HG03575 (cell line): Measurements from ENCODE around the gene EEF1AKMT1.

ENCODE experiments used
- ATAC-seq: cut with Tn5 transposase; IDR thresholded peaks from one replicate; pipeline ENCODE4 v1.9.1; 2021; ENCODE audit not compliant: unreplicated experiment, insufficient number of reproducible peaks, low FRiP score; ENCODE audit errors: extremely low read depth

Gene EEF1AKMT1, protein sequence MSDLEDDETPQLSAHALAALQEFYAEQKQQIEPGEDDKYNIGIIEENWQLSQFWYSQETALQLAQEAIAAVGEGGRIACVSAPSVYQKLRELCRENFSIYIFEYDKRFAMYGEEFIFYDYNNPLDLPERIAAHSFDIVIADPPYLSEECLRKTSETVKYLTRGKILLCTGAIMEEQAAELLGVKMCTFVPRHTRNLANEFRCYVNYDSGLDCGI

GRCh38 chr13:20773194-20774080 is at the start of gene EEF1AKMT1:
Gene EEF1AKMT1, minus strand, starts transcription at chr13:20773961. Its CDS starts 16,363 bp downstream, at chr13:20757598.
- no peak for ATAC-seq

DNA sequence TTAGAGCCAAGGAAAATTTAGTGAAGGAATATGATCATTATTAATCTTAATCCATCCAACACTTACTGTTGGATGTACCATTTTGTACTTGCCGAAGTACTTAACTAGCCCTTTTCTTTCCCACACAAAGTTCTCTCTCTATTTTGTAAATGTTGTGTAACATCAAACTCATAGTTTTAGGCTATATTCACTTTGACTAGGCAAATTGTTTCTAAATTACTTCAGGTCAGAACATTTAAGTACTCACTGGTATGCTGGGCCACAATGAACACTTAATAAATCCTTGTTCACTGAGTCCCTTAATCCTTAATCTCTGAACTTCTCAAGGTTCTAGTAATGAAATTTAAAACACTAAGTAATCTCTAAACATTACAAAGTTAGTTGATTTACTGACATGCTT is 49.3 kb upstream of the EEF1AKMT1 start:
- ATAC-seq = no peak

DNA sequence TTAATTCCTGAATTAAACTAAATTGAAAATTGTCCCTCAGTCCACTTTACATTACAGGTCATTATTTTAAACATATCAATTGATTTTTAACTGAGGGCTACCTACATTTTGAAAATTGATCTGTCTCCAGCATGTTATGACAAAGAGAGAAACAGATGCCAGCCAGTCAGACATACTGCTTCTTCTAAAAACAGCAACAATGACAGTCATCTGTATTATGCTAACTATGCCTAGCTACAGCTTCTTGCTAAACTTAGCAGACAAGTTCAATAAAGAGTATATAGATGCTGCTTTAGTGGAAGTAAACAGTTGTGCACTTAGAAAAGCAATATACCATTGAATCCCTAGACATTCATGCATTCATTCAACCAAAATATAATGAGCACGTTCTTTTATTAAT is 48.6 kb upstream of the EEF1AKMT1 start:
- ATAC-seq = no peak

DNA sequence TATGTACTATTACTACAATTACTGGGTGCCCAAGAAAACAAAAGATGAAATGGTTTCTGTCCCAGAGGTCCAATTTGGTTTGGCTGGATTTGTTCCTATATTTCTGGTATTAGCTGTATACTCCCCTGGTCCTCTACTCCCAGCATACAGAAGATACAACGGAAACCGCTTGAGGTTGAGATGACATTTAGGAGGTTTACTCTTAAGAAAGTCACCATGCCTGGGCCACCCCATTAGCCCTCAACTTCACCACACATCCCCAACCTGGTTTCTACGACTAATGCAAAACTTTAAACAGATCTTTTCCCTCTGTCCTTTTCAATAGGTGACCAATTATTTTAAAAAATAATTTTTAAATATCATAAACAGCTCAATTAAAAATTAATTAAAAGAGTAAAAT is 46.0 kb upstream of the EEF1AKMT1 start:
- ATAC-seq = no peak

- no peak for ATAC-seq
These were observed 41.7 kb upstream of the EEF1AKMT1 start for GRCh38 chr13:20815464-20815863.

GRCh38 chr13:20814224-20814910 is 40.6 kb upstream of the EEF1AKMT1 start:
- no peak for ATAC-seq

DNA sequence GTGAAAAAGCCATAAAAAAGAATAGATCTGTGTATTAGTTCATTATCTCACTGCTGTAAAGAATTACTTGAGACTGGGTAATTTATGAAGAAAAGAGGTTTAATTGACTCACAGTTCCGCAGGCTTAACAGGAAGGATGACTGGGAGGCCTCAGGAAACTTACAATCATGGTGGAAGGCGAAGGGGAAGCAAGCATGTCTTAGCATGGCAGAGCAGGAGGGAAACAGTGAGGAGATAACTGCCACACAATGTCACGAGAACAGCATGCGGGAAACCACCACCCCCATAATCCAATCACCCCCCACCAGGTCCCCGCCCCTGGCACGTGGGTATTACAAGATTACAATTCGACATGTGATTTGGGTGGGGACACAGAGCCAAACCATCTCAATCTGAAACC is 39.1 kb upstream of the EEF1AKMT1 start:
- no peak for ATAC-seq

GRCh38 chr13:20810808-20811207 is 37.0 kb upstream of the EEF1AKMT1 start:
- no peak for ATAC-seq

DNA sequence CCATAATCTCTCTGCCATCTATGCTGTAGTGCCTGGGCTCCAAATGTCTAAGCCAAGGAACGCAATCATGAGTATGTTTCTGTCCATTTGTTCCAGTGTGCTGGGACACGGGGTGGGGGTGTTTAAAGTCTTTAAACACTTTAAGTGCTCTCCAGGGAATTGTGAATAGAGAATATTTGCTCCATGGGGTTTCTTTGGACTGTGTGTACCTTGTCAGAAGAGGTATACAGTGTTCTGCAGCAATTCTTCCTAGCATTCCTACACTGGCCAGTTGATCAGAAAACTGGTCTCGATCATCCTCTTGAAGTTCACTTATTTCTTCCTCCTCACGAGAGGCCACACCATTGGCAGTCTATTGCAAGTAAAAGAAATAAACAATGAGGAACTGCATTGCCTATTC is 35.1 kb upstream of the EEF1AKMT1 start:
- no peak for ATAC-seq

DNA sequence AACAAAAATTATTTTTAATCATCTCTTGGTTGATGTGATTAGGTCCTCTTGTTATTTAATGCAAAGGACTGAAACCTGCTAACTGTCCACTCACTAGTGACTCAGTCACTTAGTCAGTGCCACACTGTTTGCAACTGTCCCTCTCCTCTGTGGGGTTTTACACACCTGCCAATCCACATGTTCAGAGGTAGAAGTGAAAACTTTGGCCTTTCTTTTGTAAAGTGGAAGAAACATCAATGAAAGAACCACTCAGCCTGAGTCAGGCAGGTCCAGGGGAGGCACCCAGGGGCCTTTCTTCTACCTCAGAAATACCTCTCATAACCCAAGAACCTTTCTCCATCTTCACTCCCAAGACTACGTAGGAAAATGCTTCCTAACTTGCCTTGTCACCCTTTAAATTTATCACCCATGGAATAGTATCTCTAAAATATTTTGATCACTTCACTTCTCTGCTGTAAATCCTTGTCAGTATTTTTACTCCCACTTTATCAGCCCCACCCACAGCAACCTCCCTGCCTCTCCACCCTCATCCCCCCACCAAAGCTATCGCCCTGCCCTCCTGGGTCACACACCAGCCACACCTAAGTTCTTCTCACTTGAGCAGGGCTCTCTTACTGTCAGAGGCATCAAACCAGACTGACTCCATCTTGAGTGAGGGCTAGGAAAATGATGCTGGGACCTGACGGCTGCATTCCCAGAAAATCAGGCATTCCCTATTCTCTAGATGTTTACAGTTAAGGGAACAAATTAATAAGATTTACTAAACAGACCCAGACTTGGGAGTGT is 29.6 kb upstream of the EEF1AKMT1 start:
- ATAC-seq = no peak

GRCh38 chr13:20801707-20802106 is 27.9 kb upstream of the EEF1AKMT1 start:
- no peak for ATAC-seq

GRCh38 chr13:20799726-20800416 is 26.1 kb upstream of the EEF1AKMT1 start:
- no peak for ATAC-seq

DNA sequence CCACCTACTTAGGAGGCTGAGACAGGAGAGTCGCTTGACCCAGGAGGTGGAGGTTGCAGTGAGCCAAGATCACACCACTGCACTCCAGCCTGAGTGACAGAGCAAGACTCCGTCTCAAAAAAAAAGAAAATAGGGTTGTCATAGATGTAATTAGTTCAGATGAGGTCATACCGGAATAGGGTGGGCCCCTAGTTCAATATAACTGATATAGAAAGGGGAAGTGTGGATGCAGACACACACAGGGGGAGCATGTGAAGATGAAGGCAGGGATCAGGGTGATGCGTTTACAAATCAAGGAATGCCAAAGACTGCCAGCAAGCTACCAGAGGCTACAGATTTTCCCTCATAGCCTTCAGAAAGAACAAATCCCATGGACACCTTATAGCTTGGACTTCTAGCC is 24.3 kb upstream of the EEF1AKMT1 start:
- no peak for ATAC-seq

DNA sequence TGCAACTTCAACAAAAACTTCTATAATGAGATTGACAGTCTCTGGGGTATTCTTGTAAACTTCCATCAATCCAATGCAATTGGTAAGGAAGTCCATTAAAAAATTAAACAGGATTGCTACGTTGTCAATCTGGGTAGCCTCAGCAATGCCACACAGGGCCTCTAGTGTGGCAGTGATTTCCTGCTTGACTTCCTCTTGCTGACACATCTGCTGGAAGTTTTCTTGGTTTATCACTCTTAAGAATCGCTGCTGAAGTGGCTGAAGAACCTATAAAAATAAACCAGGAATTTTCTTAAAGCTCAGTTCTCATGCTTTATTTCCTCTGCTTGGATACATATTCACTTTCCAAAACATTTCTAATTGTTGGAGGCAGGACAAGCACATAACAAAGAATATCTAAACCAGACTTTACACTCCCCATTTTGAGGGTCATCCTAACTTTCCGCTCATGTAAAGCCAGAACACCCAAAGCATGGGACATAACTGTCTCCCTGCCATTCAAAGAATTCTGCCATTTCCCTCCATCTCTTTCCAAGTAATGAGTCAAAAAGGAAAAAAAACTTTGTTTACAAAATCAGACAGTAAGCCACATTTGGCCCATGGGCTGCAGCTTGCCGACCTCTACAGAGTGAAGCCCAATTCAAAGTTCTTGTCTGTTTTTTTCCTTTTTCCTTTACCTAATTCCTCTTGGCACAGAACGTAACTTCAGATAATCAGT is 23.2 kb upstream of the EEF1AKMT1 start:
- no peak for ATAC-seq

DNA sequence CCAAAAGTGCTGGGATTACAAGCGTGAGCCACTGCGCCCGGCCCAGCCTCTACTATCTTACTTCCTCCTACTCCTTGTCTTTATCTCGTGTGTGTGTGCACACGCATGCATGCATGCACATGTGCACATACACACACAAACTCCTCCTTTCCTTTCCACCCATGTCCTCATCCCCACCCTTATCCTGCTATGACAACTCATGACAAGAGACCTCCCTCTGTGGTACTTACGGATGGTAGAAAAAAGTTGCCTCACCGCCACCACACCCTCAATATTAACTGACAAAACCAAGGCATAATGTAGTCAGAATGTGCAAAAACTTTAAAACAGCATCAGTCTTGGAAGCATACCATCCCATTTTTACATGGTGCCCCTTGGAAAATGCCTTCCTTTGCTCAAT is 15.9 kb upstream of the EEF1AKMT1 start:
- ATAC-seq = no peak

DNA sequence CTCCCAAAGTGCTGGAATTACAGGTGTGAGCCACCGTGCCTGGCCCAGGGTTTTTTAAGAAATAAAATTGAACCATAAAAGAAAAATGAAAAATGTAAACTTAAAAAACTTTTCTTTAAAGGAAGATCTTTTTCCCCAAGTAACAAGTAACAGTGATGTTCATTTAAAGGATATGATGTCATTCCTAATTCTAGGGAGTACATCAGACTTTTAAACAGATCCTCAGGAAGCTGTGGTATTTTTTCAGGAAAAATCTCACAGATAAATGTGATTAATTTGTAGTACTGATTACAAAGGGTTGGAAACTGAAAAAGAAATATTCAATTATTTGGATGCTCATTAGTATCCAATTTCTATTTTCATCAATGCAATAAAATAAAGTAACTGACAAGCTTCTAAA is 14.6 kb upstream of the EEF1AKMT1 start:
- ATAC-seq = no peak

GRCh38 chr13:20787180-20787579 is 13.4 kb upstream of the EEF1AKMT1 start:
- ATAC-seq = no peak

DNA sequence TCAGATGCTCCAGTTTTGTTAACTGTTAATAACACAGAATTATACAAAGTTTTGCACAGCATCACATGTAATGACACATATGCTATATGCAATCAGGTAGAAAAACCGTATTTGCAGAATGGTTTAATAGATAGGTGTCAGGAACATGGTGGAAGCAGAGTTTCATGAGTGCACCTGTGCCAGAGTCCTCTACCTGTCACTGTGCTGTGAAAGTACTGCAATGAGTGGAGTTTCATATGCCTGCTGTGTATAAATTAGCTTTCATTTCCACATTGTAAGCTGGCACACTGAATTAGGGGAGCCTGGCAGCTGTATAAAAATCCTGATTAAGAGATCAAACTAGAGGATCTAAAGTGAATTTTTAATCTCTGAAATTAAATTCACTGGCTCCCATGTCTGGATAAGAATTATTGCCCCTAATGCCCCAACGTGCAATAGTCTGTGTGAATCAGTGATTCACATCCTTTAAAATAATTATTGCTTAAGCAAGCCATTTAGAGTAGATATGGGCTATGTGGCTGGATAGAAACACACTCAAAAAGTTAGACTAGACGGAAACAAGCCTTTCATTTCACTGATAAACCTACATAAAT is 8.5 kb upstream of the EEF1AKMT1 start:
- ATAC-seq = peak; percentile 49
